T47D (cell line): ENCODE results near the gene KISS1R.

Experiments
- DNase-seq, 2 experiments: peaks; one replicate each; pipeline versions ENCODE4 v3.0.0 to v3.0.0-alpha.2; 2011 to 2012; ENCODE audit warnings: low read depth in 1 of 2, low spot score in 1 of 2
- JUND ChIP-seq: IDR thresholded peaks from 2 replicates; pipeline ENCODE4 v1.6.1; 2012; ENCODE audit warnings: low read depth
- in situ Hi-C: cut with HindIII; loops from 2 replicates; pipeline ENCODE4 v1.10.0; 2016; ENCODE audit warnings: low sequenced_read_pairs, low pct_unique_long_range_greater_than_20kb

KISS1R gene

DNA sequence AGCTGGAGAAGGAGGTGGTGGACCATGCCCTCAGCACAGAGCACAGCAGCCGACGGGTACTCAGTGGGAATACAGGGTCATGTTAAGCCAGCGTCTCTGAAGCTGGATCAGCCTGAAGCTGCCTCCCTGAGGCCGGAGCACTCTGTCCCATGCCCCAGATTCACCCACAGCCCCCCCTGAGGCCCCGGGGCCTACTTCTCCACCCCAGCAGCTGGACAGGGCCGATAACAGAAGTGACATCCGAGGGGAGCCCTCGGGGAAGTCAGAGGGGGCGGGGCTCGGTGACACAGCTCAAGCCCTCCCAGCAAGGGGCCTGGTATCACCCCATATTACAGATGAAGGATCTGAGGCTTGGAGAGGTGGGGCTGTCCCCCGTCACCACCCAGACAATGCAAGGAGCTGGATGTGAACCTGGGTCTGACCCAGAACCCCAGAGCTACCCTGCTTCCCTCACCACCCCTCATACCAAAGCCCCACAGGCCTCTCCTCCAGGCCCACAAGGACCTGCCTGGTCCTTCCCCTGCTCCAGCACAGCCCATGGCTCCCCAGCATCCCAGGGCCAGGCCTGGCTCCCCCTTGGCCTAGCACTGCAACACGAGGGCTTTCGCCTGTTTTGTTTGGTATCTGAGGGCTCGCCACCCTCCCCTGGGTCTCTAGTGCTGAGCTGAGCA is 9.8 kb upstream of the KISS1R start:
- in situ Hi-C loops, result no loop called here
- TF ChIP-seq JUND, result no peak
- no peak for DNase-seq

DNA sequence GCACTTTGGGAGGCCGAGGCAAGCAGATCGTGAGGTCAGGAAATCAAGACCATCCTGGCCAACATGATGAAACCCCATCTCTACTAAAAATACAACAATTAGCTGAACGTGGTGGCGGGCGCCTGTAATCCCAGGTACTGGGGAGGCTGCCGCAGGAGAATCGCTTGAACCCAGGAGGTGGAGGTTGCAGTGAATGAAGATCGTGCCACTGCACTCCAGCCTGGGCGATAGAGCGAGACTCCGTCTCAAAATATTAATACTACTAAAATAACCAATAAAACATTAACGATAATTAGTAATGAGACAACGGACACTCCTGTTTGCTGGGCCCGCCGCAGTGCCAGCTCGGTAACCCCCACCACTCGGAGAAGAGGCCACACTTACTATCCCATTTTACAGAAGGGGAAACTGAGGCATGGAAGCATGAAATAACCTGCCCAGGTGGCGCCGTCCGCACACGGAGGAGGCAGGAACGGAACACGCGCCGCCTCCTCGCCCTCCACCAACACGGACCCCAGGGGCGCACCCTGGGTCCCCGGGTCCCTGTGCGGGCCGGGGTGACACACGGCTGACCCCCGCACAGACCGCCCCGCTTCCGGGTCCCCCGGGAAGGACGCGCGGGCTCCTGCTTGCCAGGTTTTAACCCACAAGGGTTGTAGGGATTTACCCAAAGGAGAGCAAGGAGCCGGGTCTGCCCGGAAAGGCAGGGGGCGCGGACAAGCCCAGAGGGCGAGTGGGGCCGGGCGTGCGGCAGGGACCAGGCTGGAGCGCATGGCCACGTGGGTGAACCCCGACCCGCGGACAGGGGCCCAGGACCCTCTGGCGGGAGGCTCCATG is 5.7 kb upstream of the KISS1R start:
- no peak for DNase-seq
- in situ Hi-C loops, result no loop called here
- no peak for TF ChIP-seq JUND

- in situ Hi-C loops, result no loop called here
- no peak for TF ChIP-seq JUND
- no peak for DNase-seq
Observed at GRCh38 chr19:912181-913079, 4.7 kb upstream of the KISS1R start.

- in situ Hi-C loops, result no loop called here
- TF ChIP-seq JUND, result no peak
- peak; percentile 66 to 83 for DNase-seq
Observed at GRCh38 chr19:913080-913748, 3.9 kb upstream of the KISS1R start, which contains the start of gene R3HDM4. Gene R3HDM4 (minus strand): TSS chr19:913219. CDS start chr19:913157, 62 bp downstream.

DNA sequence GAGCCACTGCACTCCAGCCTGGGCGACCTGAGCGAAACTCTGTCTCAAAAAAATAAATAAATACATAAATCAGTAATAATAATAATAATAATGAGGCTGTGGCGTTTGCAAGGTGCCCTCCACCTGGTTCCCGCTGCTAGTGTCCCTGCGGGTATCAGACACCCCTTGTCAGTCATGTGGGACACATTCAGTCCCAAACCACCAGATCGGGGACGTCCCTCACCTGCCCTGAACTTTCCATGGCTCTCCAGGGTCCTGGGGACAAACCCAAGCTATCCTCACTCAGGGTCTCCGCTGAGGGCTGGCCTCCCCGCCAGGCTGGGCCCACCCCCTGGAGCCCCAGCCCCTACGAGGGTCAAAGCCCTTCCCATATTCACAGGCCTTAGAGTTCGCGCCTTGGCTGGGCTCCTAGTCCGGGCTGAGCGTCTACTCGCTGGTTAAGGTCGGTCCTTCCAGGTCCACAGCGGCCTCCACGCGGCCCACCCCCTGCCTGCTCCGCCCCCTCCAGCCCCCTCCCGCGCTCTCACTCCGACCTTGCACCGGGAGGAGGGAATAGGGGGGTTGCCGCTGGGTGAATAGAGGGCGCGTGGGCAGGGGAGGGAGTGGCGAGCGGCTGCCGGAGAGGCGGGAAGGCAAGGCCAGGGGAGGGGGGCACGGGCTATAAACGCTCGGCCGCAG is 349 bp upstream of the KISS1R start:
- in situ Hi-C loops, result no loop called here
- no peak for TF ChIP-seq JUND
- DNase-seq, result peak in 1 of 2 experiments; percentile 37

DNA sequence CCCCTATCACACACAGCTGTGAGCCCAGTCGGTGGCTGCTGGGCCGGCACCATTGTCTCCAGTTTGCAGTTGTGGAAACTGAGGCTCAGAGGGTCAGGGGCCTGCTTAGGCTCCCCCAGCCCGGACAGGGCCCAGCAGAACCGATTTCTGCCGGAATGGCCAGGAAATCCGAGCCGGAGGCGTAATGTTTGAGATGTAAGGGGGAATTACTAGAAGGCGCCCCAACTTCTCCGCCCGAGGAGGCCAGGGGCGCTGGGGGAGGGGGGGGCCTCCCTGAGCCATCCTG is 962 bp downstream of the KISS1R start:
- in situ Hi-C loops, result no loop called here
- TF ChIP-seq JUND, result no peak
- no peak for DNase-seq

DNA sequence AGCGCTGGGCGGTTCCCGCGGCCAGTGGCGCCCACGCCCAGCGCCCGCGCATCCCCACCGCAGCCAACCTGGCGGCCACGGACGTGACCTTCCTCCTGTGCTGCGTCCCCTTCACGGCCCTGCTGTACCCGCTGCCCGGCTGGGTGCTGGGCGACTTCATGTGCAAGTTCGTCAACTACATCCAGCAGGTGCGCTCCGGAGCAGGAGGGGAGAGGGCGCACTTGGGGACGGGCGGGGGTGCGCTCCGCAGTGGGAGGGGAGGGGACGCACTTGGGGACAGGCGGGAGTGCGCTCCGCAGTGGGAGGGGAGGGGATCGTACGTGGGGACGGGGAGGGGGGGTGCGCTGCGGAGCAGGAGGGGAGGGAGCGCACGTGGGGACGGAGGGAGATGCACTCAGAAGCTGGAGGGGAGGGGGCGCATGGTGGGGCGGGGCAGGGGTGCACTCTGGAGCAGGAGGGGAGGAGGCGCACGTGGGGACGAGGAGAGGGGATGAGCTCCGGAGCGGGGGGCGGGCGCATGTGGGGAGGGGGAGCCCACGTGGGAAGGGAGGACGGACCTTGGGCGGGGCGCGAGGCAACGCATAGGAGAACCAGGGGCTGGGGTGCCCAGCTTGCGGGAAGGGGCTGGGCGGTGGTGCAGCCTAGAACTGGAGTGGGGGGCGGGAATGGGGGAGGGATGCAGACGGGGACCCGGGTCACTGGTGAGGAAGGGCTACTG is 1.5 kb downstream of the KISS1R start:
- no peak for TF ChIP-seq JUND
- DNase-seq, result peak in 1 of 2 experiments; percentile 41
- in situ Hi-C loops, result no loop called here

GRCh38 chr19:919199-920050 is 2.3 kb downstream of the KISS1R start:
- DNase-seq, result peak in 1 of 2 experiments; percentile 43
- TF ChIP-seq JUND, result no peak
- in situ Hi-C loops, result no loop called here

DNA sequence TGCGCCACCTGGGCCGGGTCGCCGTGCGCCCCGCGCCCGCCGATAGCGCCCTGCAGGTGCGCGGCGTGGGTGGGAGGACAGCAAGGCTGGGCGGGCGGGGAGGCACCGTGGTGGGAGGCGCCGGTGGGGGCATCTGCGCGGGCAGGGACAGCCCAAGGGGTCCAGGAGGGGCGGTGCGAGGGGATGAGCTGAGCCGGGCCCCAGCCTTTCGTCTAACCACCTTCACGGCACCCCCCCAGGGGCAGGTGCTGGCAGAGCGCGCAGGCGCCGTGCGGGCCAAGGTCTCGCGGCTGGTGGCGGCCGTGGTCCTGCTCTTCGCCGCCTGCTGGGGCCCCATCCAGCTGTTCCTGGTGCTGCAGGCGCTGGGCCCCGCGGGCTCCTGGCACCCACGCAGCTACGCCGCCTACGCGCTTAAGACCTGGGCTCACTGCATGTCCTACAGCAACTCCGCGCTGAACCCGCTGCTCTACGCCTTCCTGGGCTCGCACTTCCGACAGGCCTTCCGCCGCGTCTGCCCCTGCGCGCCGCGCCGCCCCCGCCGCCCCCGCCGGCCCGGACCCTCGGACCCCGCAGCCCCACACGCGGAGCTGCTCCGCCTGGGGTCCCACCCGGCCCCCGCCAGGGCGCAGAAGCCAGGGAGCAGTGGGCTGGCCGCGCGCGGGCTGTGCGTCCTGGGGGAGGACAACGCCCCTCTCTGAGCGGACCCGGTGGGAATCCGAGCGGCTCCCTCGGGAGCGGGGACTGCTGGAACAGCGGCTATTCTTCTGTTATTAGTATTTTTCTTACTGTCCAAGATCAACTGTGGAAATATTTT is 3.1 kb downstream of the KISS1R start:
- DNase-seq, result peak in 1 of 2 experiments; percentile 45
- TF ChIP-seq JUND, result no peak
- in situ Hi-C loops, result no loop called here
